Erythroblast (primary cell): ENCODE measurements around the gene REXO4.

Experiments used
- GATA1 ChIP-seq: IDR thresholded peaks from 2 replicates; pipeline ENCODE4 v1.6.1; 2011; ENCODE audit warnings: low read depth, mild to moderate bottlenecking, control low read depth, low read length, moderate library complexity
- POLR2A ChIP-seq: IDR thresholded peaks from 2 replicates; pipeline ENCODE4 v1.6.1; 2011; ENCODE audit warnings: mild to moderate bottlenecking, low read length

DNA sequence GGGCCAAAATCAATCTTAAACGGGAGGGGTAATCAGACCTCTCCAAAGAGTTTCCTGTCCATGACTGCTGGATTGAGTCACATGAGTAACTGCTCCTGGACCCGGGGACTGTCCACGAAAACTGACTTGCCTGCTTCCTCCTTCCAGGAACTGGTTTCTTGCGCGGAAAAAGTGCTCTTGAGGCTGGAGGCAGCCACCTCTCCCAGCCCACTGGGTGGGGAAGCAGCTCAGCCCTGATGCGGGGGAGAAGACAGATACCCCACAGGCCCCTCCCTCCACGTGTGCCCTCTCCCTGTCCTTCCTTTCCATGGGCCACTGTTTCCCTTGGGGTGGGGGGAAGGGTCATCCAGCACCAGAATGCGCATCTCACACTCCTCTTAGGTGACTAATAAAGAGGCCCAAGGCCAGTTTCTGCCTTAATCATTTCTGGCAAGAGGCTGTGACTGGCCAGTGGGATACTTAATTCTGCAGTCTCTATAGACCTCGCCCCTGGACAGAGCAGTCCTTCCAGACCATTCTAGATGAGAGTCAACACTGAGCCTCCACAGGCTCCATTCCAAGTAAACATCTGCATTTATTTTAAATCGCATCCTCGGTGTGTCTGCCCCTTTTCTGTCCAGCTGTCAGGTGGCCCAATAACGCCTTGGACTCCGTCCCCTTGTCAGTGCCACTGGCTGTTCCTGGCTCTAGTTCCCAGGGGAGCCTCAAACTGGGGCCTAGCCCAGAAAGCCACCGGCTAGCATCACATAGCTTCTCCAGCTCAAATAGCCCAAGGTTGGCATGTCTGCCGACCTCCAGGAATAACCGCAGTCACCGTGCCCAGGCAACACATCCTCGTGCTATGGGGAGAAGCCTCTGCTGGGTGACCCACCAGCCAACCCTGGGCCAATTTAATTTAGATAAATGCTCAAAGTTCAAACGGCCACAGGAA, 12.0 kb downstream of the REXO4 start:
- TF ChIP-seq POLR2A (no peak), GATA1 (no peak)
